Measurements from ENCODE around the gene COMP. TPM values are rescaled to one million over a fixed set of nuclear protein-coding genes. Genes with fewer than 3 reads are reported as not detected.

The COMP gene
- polyA plus RNA-seq, 1 experiment, result 9.2 TPM

DNA sequence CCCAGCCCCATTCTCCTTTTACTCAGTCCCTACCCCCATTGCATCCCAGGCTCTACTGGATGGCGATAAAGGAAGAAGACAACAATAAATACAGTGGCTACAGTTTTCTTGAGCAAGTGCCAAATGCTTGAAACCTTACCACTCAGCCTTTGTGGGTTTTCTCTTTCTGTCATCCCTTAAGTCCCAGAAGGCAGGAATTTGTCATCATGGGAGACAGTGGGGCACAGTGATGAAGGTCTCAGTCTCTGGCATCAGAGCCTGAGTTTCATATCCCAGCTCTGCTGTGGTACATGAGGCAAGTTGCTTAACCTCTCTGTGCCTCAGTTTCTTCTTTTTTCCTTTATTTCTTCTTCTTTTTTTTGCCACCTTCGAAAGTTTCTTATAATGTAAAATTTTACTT is 5.1 kb upstream of the COMP start:
- POLR2A ChIA-PET, result no interaction called here
- CTCF ChIA-PET, result no interaction called here
- peaks cover 17% of the 10 kb centered on the region for H3K27me3 ChIP-seq (ENCODE audit: control insufficient read depth, insufficient read depth, low read length)
- no peaks in the 10 kb centered on the region for H3K36me3 ChIP-seq (ENCODE audit: control insufficient read depth, insufficient read depth, low read length)
- TF ChIP-seq, protein P1, sequence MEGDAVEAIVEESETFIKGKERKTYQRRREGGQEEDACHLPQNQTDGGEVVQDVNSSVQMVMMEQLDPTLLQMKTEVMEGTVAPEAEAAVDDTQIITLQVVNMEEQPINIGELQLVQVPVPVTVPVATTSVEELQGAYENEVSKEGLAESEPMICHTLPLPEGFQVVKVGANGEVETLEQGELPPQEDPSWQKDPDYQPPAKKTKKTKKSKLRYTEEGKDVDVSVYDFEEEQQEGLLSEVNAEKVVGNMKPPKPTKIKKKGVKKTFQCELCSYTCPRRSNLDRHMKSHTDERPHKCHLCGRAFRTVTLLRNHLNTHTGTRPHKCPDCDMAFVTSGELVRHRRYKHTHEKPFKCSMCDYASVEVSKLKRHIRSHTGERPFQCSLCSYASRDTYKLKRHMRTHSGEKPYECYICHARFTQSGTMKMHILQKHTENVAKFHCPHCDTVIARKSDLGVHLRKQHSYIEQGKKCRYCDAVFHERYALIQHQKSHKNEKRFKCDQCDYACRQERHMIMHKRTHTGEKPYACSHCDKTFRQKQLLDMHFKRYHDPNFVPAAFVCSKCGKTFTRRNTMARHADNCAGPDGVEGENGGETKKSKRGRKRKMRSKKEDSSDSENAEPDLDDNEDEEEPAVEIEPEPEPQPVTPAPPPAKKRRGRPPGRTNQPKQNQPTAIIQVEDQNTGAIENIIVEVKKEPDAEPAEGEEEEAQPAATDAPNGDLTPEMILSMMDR (IDR thresholded peaks at IDR 0.05; ENCODE audit: insufficient read depth, low read depth, low read length), result no peak
- no peak overlapping the region for H3K4me3 ChIP-seq (ENCODE audit: low read depth, low read length)
- DNase-seq (ENCODE audit: low read depth), result no peak

DNA sequence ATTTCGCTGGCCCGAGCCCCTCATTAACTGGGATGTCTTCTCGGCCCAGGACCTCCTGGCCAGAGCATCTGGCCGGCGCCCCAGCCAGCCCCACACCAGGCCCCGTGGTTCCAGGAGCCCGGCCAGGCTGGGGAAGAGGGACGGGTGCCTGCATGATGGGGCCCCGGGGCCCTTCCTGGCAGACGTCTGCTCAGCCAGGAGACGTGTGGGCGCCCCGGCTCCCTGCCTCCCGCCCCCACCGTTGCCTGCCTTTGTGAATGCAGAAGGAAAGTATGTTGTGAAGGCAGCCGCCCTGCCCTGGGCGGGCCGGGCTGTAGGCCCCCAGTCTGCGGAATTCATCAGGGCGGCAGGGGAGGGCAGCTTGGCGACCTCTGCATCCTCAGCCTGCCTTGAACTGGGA is 4.4 kb upstream of the COMP start:
- DNase-seq (ENCODE audit: low read depth), result no peak
- H3K4me3 ChIP-seq (ENCODE audit: low read depth, low read length), result no peak overlapping the region
- peaks cover 19% of the 10 kb centered on the region for H3K27me3 ChIP-seq (ENCODE audit: control insufficient read depth, insufficient read depth, low read length)
- POLR2A ChIA-PET, result no interaction called here
- H3K36me3 ChIP-seq (ENCODE audit: control insufficient read depth, insufficient read depth, low read length), result no peaks in the 10 kb centered on the region
- TF ChIP-seq, protein P1 (IDR thresholded peaks at IDR 0.05; ENCODE audit: insufficient read depth, low read depth, low read length), result no peak
- CTCF ChIA-PET, result interaction anchor here (0.6 kb wide), 1 partner anchor 69 kb away, joined by 3 read pairs; no protein-coding TSS in a partner anchor

DNA sequence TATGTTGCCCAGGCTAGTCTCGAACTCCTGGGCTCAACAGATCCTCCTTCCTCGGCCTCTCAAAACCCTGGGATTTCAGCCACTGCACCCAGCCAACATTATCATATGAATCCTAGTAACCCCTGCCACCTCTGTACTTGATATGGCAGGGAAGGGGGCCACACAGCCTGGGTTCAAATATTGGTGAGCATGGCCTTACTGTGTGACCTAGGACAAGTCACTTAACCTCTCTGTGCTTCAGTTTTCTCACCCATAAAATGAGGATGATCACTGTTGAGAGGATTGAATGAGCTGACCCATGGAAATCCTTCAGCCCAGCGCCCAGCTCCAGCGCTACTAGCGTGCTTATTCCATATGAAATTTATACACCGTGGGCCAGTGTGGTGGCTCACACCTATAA is 3.6 kb upstream of the COMP start:
- TF ChIP-seq, protein P1 (IDR thresholded peaks at IDR 0.05; ENCODE audit: insufficient read depth, low read depth, low read length), result no peak
- ChIA-PET POLR2A (interaction anchor here (0.5 kb wide), 1 partner anchor 48 kb away, joined by 6 read pairs; no protein-coding TSS in a partner anchor), CTCF (interaction anchor here (0.7 kb wide), 1 partner anchor 12 kb away, joined by 3 read pairs; no protein-coding TSS in a partner anchor)
- H3K27me3 ChIP-seq (ENCODE audit: control insufficient read depth, insufficient read depth, low read length), result peaks cover 25% of the 10 kb centered on the region
- no peaks in the 10 kb centered on the region for H3K36me3 ChIP-seq (ENCODE audit: control insufficient read depth, insufficient read depth, low read length)
- H3K4me3 ChIP-seq (ENCODE audit: low read depth, low read length), result no peak overlapping the region
- no peak for DNase-seq (ENCODE audit: low read depth)

DNA sequence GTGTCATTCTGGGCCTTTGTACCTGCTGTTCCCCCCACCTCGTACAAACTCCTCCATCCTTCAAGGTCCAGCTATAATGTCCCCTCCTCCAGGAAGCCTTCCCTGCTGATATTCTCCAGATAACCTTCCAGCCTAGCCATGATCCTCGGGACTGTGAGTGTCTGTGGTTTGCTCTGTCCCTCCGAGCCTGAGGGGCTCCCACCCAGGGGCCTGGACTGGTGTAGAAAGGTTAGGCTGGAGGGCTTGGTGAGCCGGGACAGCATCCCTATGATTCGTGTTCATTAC is 2.9 kb upstream of the COMP start:
- CTCF ChIA-PET, result interaction anchor here (0.7 kb wide), 1 partner anchor 13 kb away, joined by 3 read pairs; no protein-coding TSS in a partner anchor
- TF ChIP-seq, protein P1 (IDR thresholded peaks at IDR 0.05; ENCODE audit: insufficient read depth, low read depth, low read length), result no peak
- H3K27me3 ChIP-seq (ENCODE audit: control insufficient read depth, insufficient read depth, low read length), result peaks cover 29% of the 10 kb centered on the region

DNA sequence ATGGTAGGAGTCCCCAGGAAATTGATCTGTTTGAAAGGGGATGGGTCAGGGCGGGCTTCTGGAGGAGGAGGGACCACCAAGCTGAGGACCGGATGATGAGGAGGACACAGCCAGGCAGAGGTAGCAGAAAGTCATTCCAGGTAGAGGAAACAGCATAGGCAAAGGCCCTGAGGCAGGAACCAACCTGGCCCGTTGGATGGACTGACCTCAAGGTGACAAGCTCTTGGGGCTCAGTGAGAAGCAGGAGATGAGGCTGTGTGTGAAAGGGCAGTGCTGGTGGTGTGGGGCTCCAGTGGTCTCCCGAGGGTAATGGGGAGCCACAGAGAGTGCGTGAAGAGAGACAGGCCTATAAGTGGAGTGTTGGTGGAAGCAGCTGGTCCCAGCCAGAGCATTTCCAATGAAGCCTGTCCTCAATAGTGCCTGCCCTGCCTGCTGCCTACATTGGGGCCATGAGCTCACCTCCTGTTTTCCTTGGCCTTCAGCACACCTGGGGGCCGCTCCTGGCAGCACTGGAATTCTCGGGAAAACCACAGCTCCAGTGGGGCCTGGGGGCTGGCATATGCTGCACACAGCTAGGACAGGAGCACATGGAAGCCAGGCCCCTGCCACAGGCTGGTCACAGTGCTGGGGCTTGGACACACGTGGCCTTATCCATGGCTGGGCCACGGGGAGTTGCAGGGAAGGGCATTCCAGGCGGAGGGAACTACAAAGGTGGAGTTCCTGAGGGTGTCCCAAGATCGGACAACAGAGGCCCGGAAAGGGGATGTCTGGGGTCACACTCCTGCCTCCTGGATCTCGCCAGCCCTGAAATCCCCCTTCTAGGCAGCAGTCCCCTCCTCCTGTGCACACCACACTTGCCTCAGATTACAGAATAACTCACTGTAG is 2.3 kb upstream of the COMP start:
- no peak for DNase-seq (ENCODE audit: low read depth)
- H3K36me3 ChIP-seq (ENCODE audit: control insufficient read depth, insufficient read depth, low read length), result no peaks in the 10 kb centered on the region
- peaks cover 33% of the 10 kb centered on the region for H3K27me3 ChIP-seq (ENCODE audit: control insufficient read depth, insufficient read depth, low read length)
- TF ChIP-seq, protein P1 (IDR thresholded peaks at IDR 0.05; ENCODE audit: insufficient read depth, low read depth, low read length), result no peak
- ChIA-PET CTCF (interaction anchor here (1.0 kb wide), 1 partner anchor 204 kb away, joined by 3 read pairs; no protein-coding TSS in a partner anchor), POLR2A (no interaction called here)
- no peak overlapping the region for H3K4me3 ChIP-seq (ENCODE audit: low read depth, low read length)

More for the DNA sequence above, 2.9 kb upstream of the COMP start:
- no peak overlapping the region for H3K4me3 ChIP-seq (ENCODE audit: low read depth, low read length)
- H3K36me3 ChIP-seq (ENCODE audit: control insufficient read depth, insufficient read depth, low read length), result no peaks in the 10 kb centered on the region
- POLR2A ChIA-PET, result no interaction called here
- DNase-seq (ENCODE audit: low read depth), result no peak
